ENCODE data around the gene RNASE4.
"Not testable (repeated sequence)": the region's sequence is repeated elsewhere in the genome, so short reads cannot be mapped to it uniquely, and the experiment has no call there.

The RNASE4 gene

GRCh38 chr14:20699931-20700330, 15.6 kb downstream of the RNASE4 start:
- DNase-seq, result no peak

- not testable (repeated sequence) for DNase-seq
These were observed 16.6 kb downstream of the RNASE4 start for GRCh38 chr14:20700965-20701364.

- no peak for DNase-seq
These were observed 22.4 kb downstream of the RNASE4 start for GRCh38 chr14:20706657-20707355.

- no peak for DNase-seq
These were observed 23.3 kb downstream of the RNASE4 start for GRCh38 chr14:20707622-20708021.

- no peak for DNase-seq
These were observed 26.9 kb downstream of the RNASE4 start for GRCh38 chr14:20711261-20711660.

GRCh38 chr14:20711685-20712084, 27.3 kb downstream of the RNASE4 start:
- no peak for DNase-seq

GRCh38 chr14:20712904-20713303, 28.5 kb downstream of the RNASE4 start:
- no peak for DNase-seq

- DNase-seq, result no peak
These were observed 30.4 kb downstream of the RNASE4 start for GRCh38 chr14:20714593-20715250.

GRCh38 chr14:20719777-20720176, 35.4 kb downstream of the RNASE4 start:
- DNase-seq, result no peak

- no peak for DNase-seq
These were observed 36.4 kb downstream of the RNASE4 start for GRCh38 chr14:20720741-20721140.

GRCh38 chr14:20722016-20722415, 37.7 kb downstream of the RNASE4 start:
- no peak for DNase-seq

GRCh38 chr14:20723488-20723887, 39.1 kb downstream of the RNASE4 start:
- DNase-seq, result no peak

- DNase-seq, result not testable (repeated sequence)
These were observed 41.8 kb downstream of the RNASE4 start for GRCh38 chr14:20726121-20726520.

GRCh38 chr14:20726531-20726930, 42.2 kb downstream of the RNASE4 start:
- no peak for DNase-seq

GRCh38 chr14:20730891-20731290, 46.5 kb downstream of the RNASE4 start:
- DNase-seq, result no peak

GRCh38 chr14:20732477-20732876, 48.1 kb downstream of the RNASE4 start:
- no peak for DNase-seq

GRCh38 chr14:20732979-20733635, 48.7 kb downstream of the RNASE4 start:
- no peak for DNase-seq

GRCh38 chr14:20733684-20734429, 49.5 kb downstream of the RNASE4 start:
- DNase-seq, result no peak

GRCh38 chr14:20734430-20734806, 50.1 kb downstream of the RNASE4 start:
- DNase-seq, result no peak

- DNase-seq, result not testable (repeated sequence)
These were observed 53.9 kb downstream of the RNASE4 start for GRCh38 chr14:20738292-20738691.

- DNase-seq, result no peak
These were observed 57.8 kb downstream of the RNASE4 start for GRCh38 chr14:20742132-20742531.

- DNase-seq, result no peak
These were observed 59.2 kb downstream of the RNASE4 start for GRCh38 chr14:20743556-20743955.

GRCh38 chr14:20745571-20746358, 61.4 kb downstream of the RNASE4 start, which contains the start of gene EDDM3A:
EDDM3A (plus strand) TSS chr14:20745887; CDS start chr14:20747581, 1,694 bp downstream.
- no peak for DNase-seq
